ENCODE measurements around the gene ASMTL. TPM values are rescaled to one million over a fixed set of nuclear protein-coding genes. Genes with fewer than 3 reads are reported as not detected.

Gene ASMTL
- total RNA-seq, 1 donor from 2014 or later: 19.1 TPM

DNA sequence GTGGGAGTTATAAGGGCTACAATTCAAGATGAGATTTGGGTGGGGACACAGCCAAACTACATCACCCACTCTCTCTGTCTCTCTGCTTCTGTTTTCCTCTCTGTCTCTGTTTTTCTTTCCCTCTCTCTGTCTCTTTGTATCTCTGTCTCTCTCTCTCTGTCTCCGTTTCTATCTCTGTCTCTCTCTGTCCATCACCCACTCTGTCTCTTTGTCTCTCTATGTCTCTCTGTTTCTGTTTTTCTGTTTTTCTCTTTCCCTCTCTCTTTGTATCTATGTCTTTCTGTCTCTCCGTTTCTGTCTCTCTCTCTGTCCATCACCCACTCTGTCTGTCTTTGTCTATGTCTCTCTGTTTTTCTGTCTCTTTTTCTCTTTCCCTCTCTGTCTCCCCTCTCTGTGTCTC is 90.8 kb downstream of the ASMTL start:
- intact Hi-C loops (cut with DNase I): no loop called here
- ATAC-seq (no peak), DNase-seq (no peak)
- Histone ChIP-seq H3K27ac (no peak overlapping the region), H3K4me1 (no peaks in the 10 kb centered on the region), H3K9me3 (peaks cover 7% of the 10 kb centered on the region), H3K27me3 (ENCODE audit: low read depth) (no peaks in the 10 kb centered on the region), H3K36me3 (peaks cover 55% of the 10 kb centered on the region), H3K4me3 (no peak overlapping the region)
- TF ChIP-seq CTCF (IDR thresholded peaks at IDR 0.05): no peak

DNA sequence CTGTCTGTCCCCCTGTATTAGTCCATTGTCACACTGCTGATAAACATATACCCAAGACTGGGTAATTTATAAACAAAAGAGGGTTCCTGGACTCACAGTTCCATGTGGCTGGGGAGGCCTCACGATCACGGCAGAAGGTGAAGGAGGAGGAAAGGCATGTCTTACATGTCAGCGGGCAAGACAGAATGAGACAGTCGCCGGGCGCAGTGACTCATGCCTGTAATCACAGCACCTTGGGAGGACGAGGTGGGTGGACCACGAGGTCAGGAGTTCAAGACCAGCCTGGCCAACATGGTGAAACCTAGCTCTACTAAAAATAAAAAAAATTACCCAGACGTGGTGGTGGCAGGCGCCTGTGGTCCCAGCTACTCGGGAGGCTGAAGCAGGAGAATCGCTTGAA is 91.4 kb downstream of the ASMTL start:
- ATAC-seq: no peak

GRCh38 chrX:1360171-1360570 is 92.5 kb downstream of the ASMTL start:
- ATAC-seq (no peak), DNase-seq (no peak)
- peaks cover 7% of the 10 kb centered on the region for H3K9me3 ChIP-seq
- H3K36me3 ChIP-seq: peaks cover 55% of the 10 kb centered on the region
- no peak overlapping the region for H3K4me3 ChIP-seq
- TF ChIP-seq CTCF (IDR thresholded peaks at IDR 0.05): no peak
- no peak overlapping the region for H3K27ac ChIP-seq
- intact Hi-C loops (cut with DNase I): no loop called here
- H3K27me3 ChIP-seq (ENCODE audit: low read depth): no peaks in the 10 kb centered on the region
- no peaks in the 10 kb centered on the region for H3K4me1 ChIP-seq

More for the DNA sequence above, 91.4 kb downstream of the ASMTL start:
- H3K4me3 ChIP-seq: no peak overlapping the region
- intact Hi-C loops (cut with DNase I): no loop called here
- H3K27ac ChIP-seq: no peak overlapping the region
- peaks cover 7% of the 10 kb centered on the region for H3K9me3 ChIP-seq
- no peaks in the 10 kb centered on the region for H3K27me3 ChIP-seq (ENCODE audit: low read depth)
- no peaks in the 10 kb centered on the region for H3K4me1 ChIP-seq
- H3K36me3 ChIP-seq: peaks cover 55% of the 10 kb centered on the region
- DNase-seq: no peak
- no peak for TF ChIP-seq CTCF (IDR thresholded peaks at IDR 0.05)

GRCh38 chrX:1359477-1359873 is 93.2 kb downstream of the ASMTL start:
- Histone ChIP-seq H3K4me3 (no peak overlapping the region), H3K9me3 (peaks cover 7% of the 10 kb centered on the region), H3K27me3 (ENCODE audit: low read depth) (no peaks in the 10 kb centered on the region), H3K36me3 (peaks cover 54% of the 10 kb centered on the region), H3K4me1 (no peaks in the 10 kb centered on the region), H3K27ac (no peak overlapping the region)
- intact Hi-C loops (cut with DNase I): no loop called here
- DNase-seq: no peak
- ATAC-seq: no peak
- TF ChIP-seq CTCF (IDR thresholded peaks at IDR 0.05): no peak

- Histone ChIP-seq H3K4me3 (no peak overlapping the region), H3K4me1 (no peaks in the 10 kb centered on the region), H3K27me3 (ENCODE audit: low read depth) (no peaks in the 10 kb centered on the region), H3K27ac (no peak overlapping the region), H3K36me3 (peaks cover 49% of the 10 kb centered on the region), H3K9me3 (peaks cover 7% of the 10 kb centered on the region)
- intact Hi-C loops (cut with DNase I): no loop called here
- TF ChIP-seq CTCF (IDR thresholded peaks at IDR 0.05): no peak
- DNase-seq (no peak), ATAC-seq (no peak)
Measured at GRCh38 chrX:1358793-1359476, 93.8 kb downstream of the ASMTL start.
